HG03457 (cell line): ENCODE results near the gene TSPOAP1.

Experiments
- ATAC-seq: cut with Tn5 transposase; IDR thresholded peaks from one replicate; pipeline ENCODE4 v1.9.1; 2021; ENCODE audit warnings: moderate number of reproducible peaks; ENCODE audit not compliant: unreplicated experiment

Gene TSPOAP1

GRCh38 chr17:58280480-58281217 is 47.9 kb downstream of the TSPOAP1 start, which contains the start of gene MPO:
Gene MPO (minus strand): TSS chr17:58280935. CDS start chr17:58280758, 177 bp downstream.
- no peak for ATAC-seq

- no peak for ATAC-seq
Measured at GRCh38 chr17:58279736-58280479, 48.7 kb downstream of the TSPOAP1 start.

- ATAC-seq: no peak
Measured at GRCh38 chr17:58279016-58279711, 49.4 kb downstream of the TSPOAP1 start.

GRCh38 chr17:58278661-58279015 is 50.0 kb downstream of the TSPOAP1 start:
- ATAC-seq: no peak

- no peak for ATAC-seq
Measured at GRCh38 chr17:58277802-58278595, 50.6 kb downstream of the TSPOAP1 start.

GRCh38 chr17:58277107-58277801 is 51.3 kb downstream of the TSPOAP1 start:
- no peak for ATAC-seq

- no peak for ATAC-seq
Measured at GRCh38 chr17:58276423-58276822, 52.2 kb downstream of the TSPOAP1 start.

GRCh38 chr17:58275417-58275816 is 53.2 kb downstream of the TSPOAP1 start:
- no peak for ATAC-seq

GRCh38 chr17:58273453-58274104 is 55.0 kb downstream of the TSPOAP1 start:
- no peak for ATAC-seq

- ATAC-seq: no peak
Measured at GRCh38 chr17:58272367-58273280, 56.0 kb downstream of the TSPOAP1 start.

GRCh38 chr17:58271216-58271931 is 57.2 kb downstream of the TSPOAP1 start:
- ATAC-seq: no peak

GRCh38 chr17:58270476-58271215 is 57.9 kb downstream of the TSPOAP1 start:
- no peak for ATAC-seq

GRCh38 chr17:58269557-58270291 is 58.9 kb downstream of the TSPOAP1 start:
- ATAC-seq: no peak

GRCh38 chr17:58268774-58269556 is 59.6 kb downstream of the TSPOAP1 start:
- ATAC-seq: no peak

- no peak for ATAC-seq
Measured at GRCh38 chr17:58268326-58268725, 60.3 kb downstream of the TSPOAP1 start.
